Measurements from ENCODE around the gene ATP2B2.

- TF ChIP-seq POLR2A (IDR thresholded peaks at IDR 0.05; ENCODE audit: low read depth, low read length), result no peak
- TF ChIP-seq CTCF (IDR thresholded peaks at IDR 0.05 in 2 of 3, conservative IDR thresholded peaks at IDR 0.05 in 1 of 3; ENCODE audit: control insufficient read depth in 2 of 3, extremely low read depth in 1 of 3, insufficient read depth in 1 of 3, low read depth in 3 of 3, low read length in 3 of 3), result no peak
- no peak for TF ChIP-seq GABPA (IDR thresholded peaks at IDR 0.05; ENCODE audit: low read depth)
- no peak for TF ChIP-seq ZBTB33 (IDR thresholded peaks at IDR 0.05)
- no peak for TF ChIP-seq NRF1 (conservative IDR thresholded peaks at IDR 0.05; ENCODE audit: low read depth, low read length)
- TF ChIP-seq TCF12 (IDR thresholded peaks at IDR 0.05; ENCODE audit: low read depth, low read length), result no peak
- no peak for TF ChIP-seq TAF1 (IDR thresholded peaks at IDR 0.05; ENCODE audit: borderline replicate concordance, low read depth, low read length)
- TF ChIP-seq SIN3A (IDR thresholded peaks at IDR 0.05; ENCODE audit: low read depth, low read length), result no peak
Observed at GRCh38 chr3:10279384-10280176, 225.8 kb downstream of the ATP2B2 start.
